K562 (cell line): ENCODE measurements around the gene CISTR. TPM values are rescaled to one million over a fixed set of nuclear protein-coding genes. Genes with fewer than 3 reads are reported as not detected.
"Not testable (repeated sequence)": the region's sequence is repeated elsewhere in the genome, so short reads cannot be mapped to it uniquely, and the experiment has no call there.

ENCODE experiments used
- ATAC-seq: fragments of 200-7000 bp; cut with Tn5 transposase; 3 replicates; pipeline ENCODE4 v1.9.1; 2020; ENCODE audit warnings: moderate library complexity
- BruUV-seq: library from RNA; stranded (reverse); fragments of 400-500 nt; replicated peaks from 2 replicates; lab custom pipeline; 2021; lab: Mats Ljungman, UMichigan
- CTCF ChIA-PET: fragments of 300-600 bp; formaldehyde crosslinking; extraction: SDS; loops from one replicate; lab custom pipeline; 2021; ENCODE audit warnings: low intra/inter-chr PET ratio; lab: Yijun Ruan, JAX
- POLR2A ChIA-PET: fragments of 300-600, 350-650 bp; sonication (Branson Sonifier 250); formaldehyde crosslinking; extraction: SDS; loops from one replicate; lab custom pipeline; 2021; ENCODE audit warnings: antibody characterized with exemption, inconsistent platforms; lab: Yijun Ruan, JAX
- DNase-seq, 4 experiments: peaks; one replicate each; pipeline versions ENCODE4 v3.0.0 to v3.0.0-alpha.2; 2011 to 2018; ENCODE audit warnings: low spot score in 3 of 4, mixed read lengths in 3 of 4; ENCODE audit errors: extremely low read depth in 1 of 4
- FAIRE-seq: peaks from 2 replicates; lab custom pipeline; 2011; peaks lifted over from hg19 to GRCh38; lab: Jason Lieb, UNC
- H2AFZ ChIP-seq: 2 replicates; pipeline ENCODE4 v1.6.0; 2011; ENCODE audit warnings: low read depth, low read length, control low read depth, inconsistent platforms
- H3K27ac ChIP-seq: fragments of 200-600 bp; 3 replicates; pipeline ENCODE4 v1.8.0; 2011; ENCODE audit warnings: low read depth, mild to moderate bottlenecking, control low read depth, inconsistent platforms, low read length, moderate library complexity, mixed read lengths; ENCODE audit errors: extremely low read depth
- H3K27me3 ChIP-seq, 2 experiments: fragments of 300-600 bp in 1 of 2; 2 replicates in 1 of 2; 3 replicates in 1 of 2; pipeline versions ENCODE4 v1.6.0 to v1.8.0; 2011; ENCODE audit warnings: inconsistent platforms in 2 of 2, low read length in 2 of 2, mild to moderate bottlenecking in 1 of 2, mixed read lengths in 1 of 2, moderate library complexity in 1 of 2; ENCODE audit not compliant: control insufficient read depth in 2 of 2, insufficient read depth in 2 of 2
- H3K36me3 ChIP-seq: fragments of 300-600 bp; 3 replicates; pipeline ENCODE4 v1.8.0; 2011; ENCODE audit warnings: mild to moderate bottlenecking, low read length, inconsistent platforms; ENCODE audit not compliant: control insufficient read depth, insufficient read depth
- H3K4me1 ChIP-seq, 2 experiments: fragments of 200-600 bp in 1 of 2; replicated peaks in 1 of 2; 2 replicates in 1 of 2; 3 replicates in 1 of 2; pipeline versions ENCODE4 v1.5.1 to v1.8.0; 2011; ENCODE audit warnings: inconsistent platforms in 2 of 2, low read length in 2 of 2, mild to moderate bottlenecking in 1 of 2, mixed read lengths in 1 of 2, moderate library complexity in 1 of 2; ENCODE audit not compliant: control insufficient read depth in 2 of 2, insufficient read depth in 2 of 2
- H3K4me2 ChIP-seq: 2 replicates; pipeline ENCODE4 v1.6.1; 2011; ENCODE audit warnings: low read length, control low read depth, inconsistent platforms, mixed read lengths; ENCODE audit not compliant: insufficient read depth
- H3K4me3 ChIP-seq: fragments of 200-600 bp; sonication (generic), shearing (Covaris generic); 2 replicates; pipeline ENCODE4 v1.5.1; 2016; ENCODE audit warnings: control low read depth, inconsistent platforms
- H3K79me2 ChIP-seq: fragments of 200-600 bp; 3 replicates; pipeline ENCODE4 v1.8.0; 2011; ENCODE audit warnings: low read length, inconsistent platforms; ENCODE audit not compliant: control insufficient read depth, insufficient read depth
- H3K9ac ChIP-seq, 2 experiments: 2 replicates each; pipeline versions ENCODE4 v1.6.0 to v1.6.1; 2011; ENCODE audit warnings: low read depth in 2 of 2, low read length in 2 of 2, control low read depth in 1 of 2, inconsistent platforms in 1 of 2, mild to moderate bottlenecking in 1 of 2, mixed read lengths in 1 of 2; ENCODE audit not compliant: insufficient read depth in 1 of 2
- H3K9me1 ChIP-seq: one replicate; pipeline ENCODE4 v1.6.0; 2011; ENCODE audit warnings: inconsistent platforms, mild to moderate bottlenecking, low read length, moderate library complexity; ENCODE audit not compliant: control insufficient read depth, insufficient read depth
- H3K9me3 ChIP-seq: replicated peaks from 2 replicates; pipeline ENCODE4 v1.5.1; 2011; ENCODE audit warnings: low read depth, low read length, inconsistent platforms; ENCODE audit not compliant: control insufficient read depth, insufficient read depth
- H4K20me1 ChIP-seq: replicated peaks from 2 replicates; pipeline ENCODE4 v1.6.1; 2011; ENCODE audit warnings: low read length, inconsistent platforms, mixed read lengths; ENCODE audit not compliant: control insufficient read depth, insufficient read depth
- CBX2 ChIP-seq: fragments of 200-600 bp; sonication (generic); IDR thresholded peaks from one replicate; pipeline ENCODE4 v1.6.1; 2012; ENCODE audit warnings: mild to moderate bottlenecking, low read length, inconsistent platforms; ENCODE audit not compliant: insufficient read depth, poor library complexity, severe bottlenecking
- CBX3 ChIP-seq, 2 experiments: IDR thresholded peaks; 1 replicate in 1 of 2; 2 replicates in 1 of 2; pipeline ENCODE4 v1.6.1; 2012; ENCODE audit warnings: inconsistent platforms in 2 of 2, low read length in 2 of 2, borderline replicate concordance in 1 of 2, control low read depth in 1 of 2
- CEBPG ChIP-seq, 3 experiments: fragments of 200-800 bp in 1 of 3; sonication (Bioruptor generic) in 1 of 3; sonication (generic) in 1 of 3; formaldehyde crosslinking in 1 of 3; IDR thresholded peaks in 2 of 3; conservative IDR thresholded peaks in 1 of 3; 2 replicates each; pipeline versions ENCODE4 v1.6.1 to v1.8.0; 2016 to 2022; ENCODE audit warnings: missing compliant biosample characterization in 2 of 3, missing genetic modification characterization in 2 of 3, mild to moderate bottlenecking in 1 of 3, missing genetic modification reagents in 1 of 3
- KDM4B ChIP-seq, 2 experiments: fragments of 450-650 bp in 1 of 2; sonication (generic) in 1 of 2; IDR thresholded peaks; 2 replicates each; pipeline ENCODE4 v1.6.1; 2016 to 2017; ENCODE audit warnings: borderline replicate concordance in 2 of 2, antibody characterized with exemption in 1 of 2, low read depth in 1 of 2, mild to moderate bottlenecking in 1 of 2
- PHF8 ChIP-seq: fragments of 200-600 bp; sonication (generic); IDR thresholded peaks from 2 replicates; pipeline ENCODE4 v1.6.1; 2012; ENCODE audit warnings: mixed run types, mild to moderate bottlenecking, inconsistent platforms, low read length, moderate library complexity, borderline replicate concordance
- SIN3B ChIP-seq: fragments of 450-650 bp; IDR thresholded peaks from 2 replicates; pipeline ENCODE4 v1.6.1; 2017; ENCODE audit warnings: low read depth, mild to moderate bottlenecking, moderate library complexity
- SREBF1 ChIP-seq: fragments of 150-350 bp; IDR thresholded peaks from 2 replicates; pipeline ENCODE4 v1.6.1; 2014; ENCODE audit warnings: antibody characterized with exemption, low read depth, low read length, borderline replicate concordance
- SRSF7 ChIP-seq: fragments of 200-400 bp; formaldehyde crosslinking; optimal IDR thresholded peaks from 2 replicates; pipeline ENCODE3; 2017; ENCODE audit warnings: mild to moderate bottlenecking, low read depth, low read length
- TEAD2 ChIP-seq: fragments of 450-650 bp; IDR thresholded peaks from 2 replicates; pipeline ENCODE4 v1.6.1; 2016; ENCODE audit warnings: missing genetic modification characterization, control low read depth, missing compliant biosample characterization
- ZNF121 ChIP-seq: sonication (generic); formaldehyde crosslinking; conservative IDR thresholded peaks from 2 replicates; pipeline ENCODE4 v1.8.0; 2022; ENCODE audit warnings: missing genetic modification reagents
- ZNF133 ChIP-seq: fragments of 250-450 bp; sonication (Bioruptor Pico); IDR thresholded peaks from 2 replicates; pipeline ENCODE4 v1.4.0; 2020; ENCODE audit warnings: mild to moderate bottlenecking
- WGBS: fragments of 100-300 bp; shearing (Covaris generic); methylation state at CpG from one replicate; pipeline ENCODE4 v1.1.6; 2016; ENCODE audit warnings: low coverage, mixed read lengths; ENCODE audit not compliant: insufficient coverage; ENCODE audit errors: missing lambda C conversion rate; 5-methylcytosine and 5-hydroxymethylcytosine counted together
- in situ Hi-C: fragments of 300-500 bp; cut with MboI; formaldehyde crosslinking; loops from 4 replicates; pipeline ENCODE4 v1.15.0; 2018; ENCODE audit warnings: inconsistent platforms, mixed read lengths
- intact Hi-C: fragments of 100-400 bp; cut with micrococcal nuclease; formaldehyde crosslinking; loops from 2 replicates; pipeline ENCODE4 v1.14.2; 2022
- polyA plus RNA-seq, 8 experiments: library from polyadenylated mRNA; depleted of rRNA in 4 of 8; stranded (reverse) in 5 of 8; unstranded in 3 of 8; fragments of >200 nt; fragmentation: Nextera tagmentation in 2 of 8; fragmentation: Illumina TruSeq in 1 of 8; extraction: Ambion mirVana in 2 of 8; extraction: Trizol in 1 of 8; gene quantifications; 2 replicates each; pipeline versions ENCODE4 v1.2.1 to v1.2.3, GENCODE V29; 2011 to 2014; ENCODE audit warnings: inconsistent platforms in 1 of 8, missing spikeins in 1 of 8
- total RNA-seq, 7 experiments: library from RNA; depleted of rRNA in 6 of 7; stranded (reverse); fragments of >200 nt in 6 of 7; fragmentation: Illumina TruSeq in 2 of 7; extraction: Trizol in 2 of 7; gene quantifications; 2 replicates each; pipeline versions ENCODE4 v1.2.1 to v1.2.3, GENCODE V29; 2011 to 2021; ENCODE audit warnings: low replicate concordance in 1 of 7
- TF ChIP-seq, protein P1 (sequence below): fragments of 250-450 bp; sonication (Bioruptor Pico); IDR thresholded peaks from 2 replicates; pipeline ENCODE4 v1.8.0; 2022; ENCODE audit warnings: moderate library complexity, mild to moderate bottlenecking, inconsistent platforms
- TF ChIP-seq, protein P2 (sequence below): fragments of 450-650 bp; formaldehyde crosslinking; IDR thresholded peaks from 2 replicates; pipeline ENCODE4 v1.4.0; 2022; ENCODE audit warnings: mild to moderate bottlenecking, moderate library complexity

CISTR gene
- total and polyA plus RNA-seq, 9 of the 15 experiments (the other 6 are each of a cell fraction or from before 2014, with no cell fraction given) = not detected

DNA sequence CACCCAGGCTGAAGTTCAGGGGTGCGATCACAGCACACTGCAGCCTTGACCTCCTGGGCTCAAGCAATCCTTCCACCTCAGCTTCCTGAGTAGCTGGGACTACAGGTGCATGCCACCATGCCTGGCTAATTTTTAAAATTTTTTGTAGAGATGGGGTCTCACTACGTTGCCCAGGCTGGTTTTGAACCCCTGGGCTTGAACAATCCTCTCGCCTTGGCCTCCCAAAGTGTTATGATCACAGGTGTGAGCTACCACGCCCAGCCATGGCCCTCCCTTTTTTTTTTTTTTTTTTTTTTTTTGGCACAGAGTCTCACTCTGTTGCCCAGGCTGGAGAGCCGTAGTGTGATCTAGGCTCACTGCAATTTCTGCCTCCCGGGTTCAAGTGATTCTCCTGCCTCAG, 33.2 kb downstream of the CISTR start:
- in situ Hi-C loops, BruUV-seq, H3K4me3 ChIP-seq, H2AFZ ChIP-seq, H3K9ac ChIP-seq, intact Hi-C loops, DNase-seq, ATAC-seq, H3K36me3 ChIP-seq, H3K9me3 ChIP-seq, H3K9me1 ChIP-seq, H4K20me1 ChIP-seq, POLR2A ChIA-PET, H3K79me2 ChIP-seq, H3K4me2 ChIP-seq, H3K4me1 ChIP-seq, FAIRE-seq, H3K27ac ChIP-seq, CTCF ChIA-PET: not testable (repeated sequence)
- peak; percentile 67 for TF ChIP-seq ZNF121 (CRISPR knock-in tag)
- peaks cover 0 to 12% of the 10 kb centered on the region in 2 experiments; a peak in 2 of 5 replicates for H3K27me3 ChIP-seq
- WGBS = 78% methylated on average over 5 of the region's 6 CpGs

DNA sequence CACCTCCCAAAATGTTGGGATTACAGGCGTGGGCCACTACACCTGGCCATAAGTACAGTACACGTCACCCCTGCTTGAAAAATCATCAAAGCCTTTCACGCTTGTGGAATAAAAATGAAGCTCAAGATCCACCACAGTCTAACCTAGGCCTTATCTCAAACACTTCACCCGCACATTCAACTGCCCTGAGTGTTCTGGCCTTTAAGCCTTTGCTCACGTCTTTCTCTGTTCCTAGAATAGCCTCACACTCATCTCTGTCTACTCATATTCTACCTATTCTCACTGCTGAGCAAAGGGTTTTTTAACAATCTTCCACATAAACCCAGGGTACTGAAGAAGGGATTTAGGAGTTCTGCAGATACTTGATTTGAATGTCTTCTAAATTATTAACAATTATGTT, 34.5 kb downstream of the CISTR start:
- Histone ChIP-seq H3K9me3 (no peaks in the 10 kb centered on the region), H4K20me1 (peaks cover 5% of the 10 kb centered on the region; the same call in 1 of the 2 replicates), H2AFZ (no peak overlapping the region), H3K27ac (no peak overlapping the region), H3K9ac (no peak overlapping the region), H3K27me3 (peaks cover 0 to 24% of the 10 kb centered on the region in 2 experiments; a peak in 2 of 5 replicates), H3K79me2 (no peaks in the 10 kb centered on the region), H3K36me3 (no peaks in the 10 kb centered on the region), H3K4me1 (no peaks in the 10 kb centered on the region), H3K9me1 (no peaks in the 10 kb centered on the region), H3K4me3 (no peak overlapping the region), H3K4me2 (no peak overlapping the region)
- BruUV-seq = no TSS peak
- DNase-seq = no peak
- POLR2A ChIA-PET = interaction anchor here (1.5 kb wide), 1 partner anchor 10 kb away, joined by 6 read pairs; no protein-coding TSS in a partner anchor
- CTCF ChIA-PET = no interaction called here
- no peak for ATAC-seq
- in situ Hi-C loops = no loop called here
- intact Hi-C loops = no loop called here
- FAIRE-seq = no peak
- no peak for TF ChIP-seq PHF8
- TF ChIP-seq ZNF133 (CRISPR knock-in tag) = no peak
- no peak for TF ChIP-seq SRSF7
- no peak for TF ChIP-seq KDM4B (IDR thresholded peaks at IDR 0.05; ENCODE audit: borderline replicate concordance in 2 of 2, low read depth in 1 of 2)
- TF ChIP-seq, protein P1, sequence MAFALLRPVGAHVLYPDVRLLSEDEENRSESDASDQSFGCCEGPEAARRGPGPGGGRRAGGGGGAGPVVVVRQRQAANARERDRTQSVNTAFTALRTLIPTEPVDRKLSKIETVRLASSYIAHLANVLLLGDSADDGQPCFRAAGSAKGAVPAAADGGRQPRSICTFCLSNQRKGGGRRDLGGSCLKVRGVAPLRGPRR (CRISPR knock-in tag) = no peak
- TF ChIP-seq SREBF1 = no peak
- TF ChIP-seq CBX3 (IDR thresholded peaks at IDR 0.05; ENCODE audit: borderline replicate concordance in 1 of 2, low read length in 2 of 2) = no peak
- TF ChIP-seq, protein P2, sequence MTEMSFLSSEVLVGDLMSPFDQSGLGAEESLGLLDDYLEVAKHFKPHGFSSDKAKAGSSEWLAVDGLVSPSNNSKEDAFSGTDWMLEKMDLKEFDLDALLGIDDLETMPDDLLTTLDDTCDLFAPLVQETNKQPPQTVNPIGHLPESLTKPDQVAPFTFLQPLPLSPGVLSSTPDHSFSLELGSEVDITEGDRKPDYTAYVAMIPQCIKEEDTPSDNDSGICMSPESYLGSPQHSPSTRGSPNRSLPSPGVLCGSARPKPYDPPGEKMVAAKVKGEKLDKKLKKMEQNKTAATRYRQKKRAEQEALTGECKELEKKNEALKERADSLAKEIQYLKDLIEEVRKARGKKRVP (CRISPR knock-in tag) = no peak
- TF ChIP-seq CBX2 = no peak
- TF ChIP-seq SIN3B = no peak
- TF ChIP-seq TEAD2 = no peak
- TF ChIP-seq CEBPG (CRISPR knock-in tag; IDR thresholded peaks at IDR 0.05) = no peak
- TF ChIP-seq CEBPG (tag; conservative IDR thresholded peaks at IDR 0.05 in 1 of 2, IDR thresholded peaks at IDR 0.05 in 1 of 2) = no peak
- 28% methylated on average over 5 of the region's 5 CpGs for WGBS
